GM10266 (cell line): Measurements from ENCODE around the gene NOS2.

ENCODE experiments used
- DNase-seq: peaks from one replicate; pipeline ENCODE4 v3.0.0; 2012; ENCODE audit errors: extremely low spot score
- TF ChIP-seq, protein P1 (sequence below): IDR thresholded peaks from 2 replicates; pipeline ENCODE4 v1.5.1; 2012; ENCODE audit warnings: mild to moderate bottlenecking, low read depth; ENCODE audit not compliant: control insufficient read depth, insufficient read depth; ENCODE audit errors: missing control alignments

NOS2 gene

DNA sequence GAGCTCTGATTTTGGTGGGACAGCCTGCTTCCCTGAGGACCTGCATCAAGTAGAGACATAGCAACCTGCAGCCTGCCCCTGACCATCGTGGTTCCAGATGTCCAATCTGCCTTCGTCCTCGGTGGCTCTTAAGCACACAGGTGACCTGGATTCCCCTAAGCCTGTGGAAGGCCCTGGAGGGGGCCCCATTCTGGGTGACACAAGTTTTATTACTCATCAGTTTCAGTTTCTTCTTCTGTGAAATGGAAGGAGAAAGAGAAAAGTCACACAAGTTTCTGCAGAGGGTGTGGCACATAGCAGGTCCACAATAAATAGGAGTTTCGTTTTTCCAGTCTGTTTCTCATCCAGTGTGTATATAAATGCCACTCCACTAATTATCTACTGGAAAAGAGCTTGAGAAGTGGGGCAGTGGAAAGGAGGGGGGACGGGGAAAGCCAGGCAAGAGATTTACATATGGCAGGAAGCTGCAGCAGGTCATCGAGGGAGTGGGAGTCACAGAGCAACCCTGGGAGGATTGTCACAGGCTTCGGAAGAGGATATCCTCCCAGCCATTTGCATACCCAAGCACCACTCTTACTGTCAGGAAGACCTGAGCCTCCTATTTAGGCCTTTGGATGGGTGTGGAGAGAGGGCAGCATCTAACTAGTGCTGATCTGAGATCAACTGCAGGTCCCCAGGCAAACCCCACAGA, 10.0 kb upstream of the NOS2 start:
- TF ChIP-seq, protein P1, sequence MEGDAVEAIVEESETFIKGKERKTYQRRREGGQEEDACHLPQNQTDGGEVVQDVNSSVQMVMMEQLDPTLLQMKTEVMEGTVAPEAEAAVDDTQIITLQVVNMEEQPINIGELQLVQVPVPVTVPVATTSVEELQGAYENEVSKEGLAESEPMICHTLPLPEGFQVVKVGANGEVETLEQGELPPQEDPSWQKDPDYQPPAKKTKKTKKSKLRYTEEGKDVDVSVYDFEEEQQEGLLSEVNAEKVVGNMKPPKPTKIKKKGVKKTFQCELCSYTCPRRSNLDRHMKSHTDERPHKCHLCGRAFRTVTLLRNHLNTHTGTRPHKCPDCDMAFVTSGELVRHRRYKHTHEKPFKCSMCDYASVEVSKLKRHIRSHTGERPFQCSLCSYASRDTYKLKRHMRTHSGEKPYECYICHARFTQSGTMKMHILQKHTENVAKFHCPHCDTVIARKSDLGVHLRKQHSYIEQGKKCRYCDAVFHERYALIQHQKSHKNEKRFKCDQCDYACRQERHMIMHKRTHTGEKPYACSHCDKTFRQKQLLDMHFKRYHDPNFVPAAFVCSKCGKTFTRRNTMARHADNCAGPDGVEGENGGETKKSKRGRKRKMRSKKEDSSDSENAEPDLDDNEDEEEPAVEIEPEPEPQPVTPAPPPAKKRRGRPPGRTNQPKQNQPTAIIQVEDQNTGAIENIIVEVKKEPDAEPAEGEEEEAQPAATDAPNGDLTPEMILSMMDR: no peak

DNA sequence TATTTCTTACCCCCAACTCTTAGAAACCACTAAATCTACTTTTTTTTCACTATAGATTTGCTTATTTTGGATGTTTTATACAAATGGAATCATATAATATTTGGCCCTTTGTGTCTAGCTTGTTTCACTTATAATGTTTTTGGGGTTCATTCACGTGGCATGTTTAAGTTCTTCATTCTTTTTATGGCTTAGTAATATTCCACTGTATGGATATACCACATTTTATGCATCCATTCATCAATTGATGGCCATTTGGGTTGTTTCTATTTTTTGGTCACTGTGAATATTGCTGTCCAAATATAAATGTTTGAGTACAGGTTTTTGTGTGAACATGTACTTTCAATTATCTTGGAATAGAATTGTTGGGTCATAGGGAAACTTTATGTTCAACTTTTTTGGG, 9.2 kb upstream of the NOS2 start:
- TF ChIP-seq, protein P1: no peak
- DNase-seq: no peak

More for the DNA sequence above, 10.0 kb upstream of the NOS2 start:
- peak; percentile 62 for DNase-seq

DNA sequence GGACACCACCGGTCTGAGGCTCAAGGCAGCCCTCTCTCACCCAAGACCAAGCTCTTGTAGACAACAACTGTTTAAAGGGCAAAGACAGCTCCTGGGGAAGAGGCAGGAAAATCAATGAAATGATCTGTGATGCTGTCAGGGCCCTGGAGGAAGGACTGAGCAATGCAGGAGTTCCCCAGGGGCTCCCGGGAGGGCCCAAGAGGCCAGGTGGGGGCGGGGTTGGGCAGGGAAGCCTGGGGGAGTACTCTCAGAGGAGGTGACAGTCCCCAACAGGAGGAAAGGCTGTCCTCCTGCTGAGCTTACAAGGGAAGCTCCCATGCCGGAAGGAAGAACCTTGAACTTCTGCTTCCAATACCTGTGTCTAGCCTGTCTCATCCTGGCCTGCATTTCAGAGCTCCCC, 8.3 kb upstream of the NOS2 start:
- TF ChIP-seq, protein P1: no peak
- DNase-seq: peak; percentile 43

DNA sequence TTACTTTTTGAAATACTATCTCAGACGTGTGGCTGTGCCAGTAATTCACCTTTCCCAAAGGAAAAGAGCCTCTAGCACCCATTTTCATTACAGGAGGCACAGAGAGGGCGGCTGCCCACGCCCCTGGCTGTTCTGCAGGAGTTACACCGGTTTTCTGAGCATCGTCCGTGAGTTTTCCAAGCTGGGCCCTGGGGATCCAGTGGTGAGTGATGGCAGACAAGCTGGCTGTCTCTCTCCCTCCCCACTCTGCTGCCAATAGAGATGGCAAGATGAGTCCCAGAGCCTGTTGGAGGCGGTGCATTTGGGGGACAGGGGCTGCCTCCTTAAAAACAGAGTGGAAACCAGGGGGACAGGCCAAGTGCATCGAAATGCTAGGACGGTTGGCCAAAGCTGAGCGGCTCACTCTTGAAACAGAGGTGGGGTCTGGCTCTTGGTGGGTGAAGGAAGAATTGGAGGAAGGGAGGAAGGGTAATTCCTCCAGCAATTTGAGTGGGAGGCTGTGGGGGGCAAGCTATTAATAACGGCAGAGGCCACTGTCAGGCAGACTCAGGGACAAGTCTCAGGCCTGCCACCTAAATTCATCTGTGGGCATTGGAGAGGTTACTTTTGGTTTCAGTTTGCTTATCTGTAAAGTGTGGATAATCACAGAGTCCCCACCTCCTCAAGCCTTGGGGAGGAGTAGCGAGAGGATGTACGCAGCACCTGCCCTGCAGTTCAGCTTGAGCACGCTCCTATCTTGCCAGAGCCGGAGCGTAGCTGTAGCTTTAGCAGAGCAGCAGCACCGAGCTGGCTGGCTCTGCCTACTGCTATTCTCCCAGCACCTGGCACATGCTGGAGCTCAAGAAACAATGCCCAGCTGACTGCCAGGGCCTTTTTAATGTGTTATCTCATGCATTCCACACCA, 7.5 kb upstream of the NOS2 start:
- peak; percentile 71 for DNase-seq
- TF ChIP-seq, protein P1: no peak

DNA sequence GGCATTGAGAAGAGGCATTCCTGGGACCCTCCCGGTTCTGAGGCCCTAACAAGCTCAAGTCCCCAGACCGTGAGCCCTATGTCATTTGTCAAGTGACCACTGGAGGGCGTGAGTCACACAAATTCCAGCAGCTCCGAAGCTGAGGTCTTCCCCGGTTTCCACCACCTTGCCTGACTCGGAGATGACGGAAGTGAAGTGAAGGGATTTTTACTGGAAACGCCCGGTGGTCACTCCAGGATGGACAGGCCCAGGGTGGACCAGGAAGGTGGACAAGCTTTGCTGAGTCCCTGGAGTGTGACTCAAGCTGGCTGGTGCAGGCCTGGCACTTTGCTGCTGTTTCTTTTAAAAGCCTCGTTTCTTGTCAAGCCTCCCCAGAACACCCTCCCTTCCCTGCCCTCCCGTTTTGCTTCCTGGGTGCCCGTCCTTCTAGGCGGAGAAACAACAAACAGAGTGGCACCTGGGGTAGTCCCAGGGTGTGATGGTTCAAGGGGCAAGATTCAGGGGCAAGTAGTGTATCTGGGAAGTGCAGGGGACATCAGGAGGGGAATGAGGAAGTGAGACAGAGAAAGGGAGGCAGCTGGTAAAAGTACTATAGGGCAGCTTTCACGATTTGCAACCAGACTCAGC, 5.3 kb upstream of the NOS2 start:
- peak; percentile 81 for DNase-seq
- TF ChIP-seq, protein P1: peak; percentile 88

DNA sequence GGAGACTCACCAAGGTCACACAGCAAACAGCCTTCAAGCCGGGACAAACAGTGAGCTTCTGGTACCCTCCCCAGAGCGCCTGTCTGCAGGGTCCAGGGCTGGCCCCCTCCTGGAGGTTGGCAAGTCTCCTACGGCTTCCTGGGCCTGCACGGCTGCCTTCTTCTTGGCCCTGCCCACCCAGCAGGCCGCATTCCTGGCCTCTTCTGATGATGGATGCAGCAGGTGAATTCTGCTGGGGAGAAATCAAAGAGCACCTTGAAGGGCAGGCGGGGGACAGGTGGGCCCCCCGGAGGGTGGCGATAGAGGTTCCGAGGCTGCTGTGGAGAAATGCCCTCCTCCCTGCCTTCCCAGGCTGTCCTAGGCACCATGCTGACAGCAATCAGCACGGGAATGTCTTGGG, 3.8 kb upstream of the NOS2 start:
- DNase-seq: no peak
- TF ChIP-seq, protein P1: no peak
